Jurkat, Clone E6-1 (cell line): ENCODE measurements around the gene F2. TPM values are rescaled to one million over a fixed set of nuclear protein-coding genes. Genes with fewer than 3 reads are reported as not detected.
"Not testable (repeated sequence)": the region's sequence is repeated elsewhere in the genome, so short reads cannot be mapped to it uniquely, and the experiment has no call there.

ENCODE experiments used
- DNase-seq: peaks from one replicate; pipeline ENCODE4 v3.0.0-alpha.2; 2011; ENCODE audit warnings: low read depth, low spot score
- H3K4me3 ChIP-seq: 2 replicates; pipeline ENCODE4 v1.5.1; 2011; ENCODE audit warnings: mild to moderate bottlenecking, low read length, control low read depth, moderate library complexity
- polyA plus RNA-seq: library from polyadenylated mRNA; unstranded; fragments of >200 nt; gene quantifications from one replicate; pipeline ENCODE4 v1.2.1, GENCODE V29; 2012; ENCODE audit warnings: missing spikeins; ENCODE audit not compliant: insufficient read length, insufficient read depth

F2 gene
- not detected for polyA plus RNA-seq

DNA sequence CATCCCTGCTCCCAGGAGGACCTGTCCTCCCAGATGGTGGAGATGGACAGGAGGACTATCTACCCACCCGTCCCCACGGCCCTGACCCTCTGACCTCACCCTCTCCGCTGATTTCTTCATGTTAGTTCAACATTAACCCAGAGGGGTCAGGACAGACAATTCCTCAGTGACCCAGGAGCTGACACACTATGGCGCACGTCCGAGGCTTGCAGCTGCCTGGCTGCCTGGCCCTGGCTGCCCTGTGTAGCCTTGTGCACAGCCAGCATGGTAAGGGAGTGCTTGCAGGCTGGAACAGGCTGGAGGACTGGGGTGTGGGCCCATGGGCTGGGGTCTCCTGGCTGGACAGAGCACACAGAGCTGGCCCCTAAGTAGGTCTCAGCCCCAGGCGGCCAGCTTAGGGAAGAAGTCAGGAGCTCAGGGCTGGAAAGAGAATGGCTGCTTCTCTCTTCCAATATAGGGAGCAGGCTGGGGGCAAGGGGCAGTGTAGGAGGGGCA, at the start of gene F2:
Gene F2 (plus strand): TSS at position 166 of the 495 bp plus-strand sequence. CDS start 23 bp downstream, at position 189.
- H3K4me3 ChIP-seq = no peak within 1 kb of the TSS
- DNase-seq = no peak

DNA sequence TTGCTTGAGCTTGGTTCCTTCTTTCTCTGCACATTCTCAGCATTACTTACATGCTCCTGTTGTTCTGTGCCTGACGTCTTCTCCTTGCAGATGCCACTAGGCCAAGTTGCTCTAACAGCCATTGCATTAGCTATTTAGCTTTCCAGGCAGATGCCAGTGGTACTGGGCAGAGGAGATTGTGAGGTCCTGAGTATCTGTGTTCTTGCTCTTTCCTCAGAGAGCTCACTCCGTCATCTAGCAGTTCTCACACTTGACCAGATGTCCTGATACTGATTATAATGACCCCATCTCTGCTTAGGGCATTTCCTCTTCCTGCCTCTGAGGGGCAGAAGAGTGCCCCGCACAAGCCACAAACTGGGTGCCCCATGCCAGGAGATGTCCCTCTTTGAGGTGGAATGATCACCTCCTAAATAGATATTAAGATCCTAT, 49.3 kb upstream of the F2 start:
- no peak for DNase-seq
- H3K4me3 ChIP-seq = no peak overlapping the region

DNA sequence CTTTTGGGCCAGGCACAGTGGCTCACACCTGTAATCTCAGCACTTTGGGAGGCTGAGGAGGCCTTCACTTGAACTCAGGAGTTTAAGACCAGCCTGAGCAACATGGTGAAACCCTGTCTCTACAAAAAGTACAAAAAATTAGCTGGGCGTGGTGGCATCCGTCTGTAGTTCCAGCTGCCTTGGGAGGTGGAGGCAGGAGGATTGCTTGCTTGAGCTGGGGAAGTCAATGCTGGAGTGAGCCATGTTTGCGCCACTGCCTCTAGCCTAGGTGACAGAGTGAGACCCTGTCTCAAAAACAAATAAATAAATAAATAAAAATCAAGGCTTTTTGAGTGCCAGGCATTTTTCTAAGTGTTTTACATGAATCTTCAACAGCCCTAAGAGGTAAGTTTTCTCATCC, 48.5 kb upstream of the F2 start:
- DNase-seq = not testable (repeated sequence)

DNA sequence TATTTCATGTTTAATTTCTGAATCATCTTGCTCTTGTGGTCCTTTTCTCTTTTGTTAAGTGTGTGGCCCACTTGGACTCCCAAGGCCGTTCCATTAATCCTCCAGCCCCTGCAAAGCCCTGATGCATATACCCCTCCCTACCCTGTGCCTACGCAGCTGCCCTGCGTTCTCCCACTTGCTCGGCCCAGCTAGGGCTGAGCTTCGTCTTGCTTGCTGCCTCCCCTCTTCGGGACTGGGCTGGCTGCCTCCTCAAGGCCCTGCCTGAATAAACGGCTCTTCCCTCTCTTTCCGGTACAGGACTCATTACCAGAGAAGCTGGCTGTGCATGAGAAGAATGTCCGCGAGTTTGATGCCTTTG, 47.1 kb upstream of the F2 start:
- no peak for DNase-seq
- no peak overlapping the region for H3K4me3 ChIP-seq

More for the DNA sequence above, 48.5 kb upstream of the F2 start:
- peak overlapping the region; percentile 11 for H3K4me3 ChIP-seq

DNA sequence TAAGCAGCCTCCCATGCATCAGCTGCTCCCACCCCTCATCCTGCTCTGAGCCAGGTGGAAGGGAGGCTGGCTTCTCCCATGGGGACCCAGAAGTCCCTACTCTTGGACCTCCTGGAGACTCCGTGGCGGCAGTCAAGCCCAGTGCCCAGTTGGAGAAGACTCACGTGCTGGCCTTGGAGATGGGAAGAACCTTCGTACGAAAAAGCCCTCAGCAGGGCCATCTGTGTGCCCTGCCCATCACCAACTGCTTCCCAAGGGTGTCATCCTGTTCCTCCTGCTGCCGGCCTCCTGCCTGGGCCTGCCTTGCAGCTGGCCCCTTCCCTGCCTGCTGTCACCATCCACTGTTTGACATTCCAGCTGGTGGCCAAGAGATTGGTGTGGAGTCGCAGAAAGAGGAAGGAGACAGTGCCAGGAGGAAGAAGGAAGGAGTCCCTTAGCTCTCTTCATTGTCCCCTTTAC, 46.6 kb upstream of the F2 start:
- no peak for DNase-seq

DNA sequence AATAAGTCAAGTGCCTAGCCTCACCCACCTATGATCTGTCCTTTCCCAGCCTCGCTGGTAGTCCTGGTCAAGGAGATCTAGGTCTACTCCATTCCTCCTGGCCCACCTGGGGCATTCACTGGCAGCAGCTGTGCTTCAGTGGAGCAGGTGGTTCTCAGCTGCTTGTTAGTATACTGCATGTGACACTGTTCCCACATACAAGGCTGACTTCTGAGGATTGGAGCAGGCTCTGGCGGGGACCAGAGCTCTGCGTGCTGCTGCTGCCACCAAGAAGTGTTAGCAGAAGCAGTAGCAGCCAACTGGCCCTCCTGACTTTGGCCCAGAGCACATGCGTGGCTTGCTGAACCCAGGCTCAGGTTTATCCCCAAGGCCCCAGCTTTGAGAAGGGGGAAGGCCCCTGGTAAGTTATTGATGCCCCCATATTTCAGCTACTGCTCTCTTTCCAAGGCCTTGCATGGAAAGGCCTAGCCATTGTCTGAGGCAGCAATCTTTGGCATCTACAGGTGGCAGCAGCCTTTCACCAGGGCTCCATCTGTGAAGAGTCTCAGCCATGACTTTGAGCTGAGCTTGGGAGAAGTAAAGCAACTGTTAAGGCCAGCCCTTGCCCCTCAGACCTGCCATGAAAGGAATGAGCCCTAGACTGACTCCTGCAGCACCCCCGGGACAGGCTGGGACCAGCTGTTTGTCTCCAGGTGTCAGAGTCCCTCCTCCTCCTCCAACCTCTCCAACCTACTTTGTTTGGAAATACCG, 45.1 kb upstream of the F2 start:
- peak; percentile 41 for DNase-seq
- no peak overlapping the region for H3K4me3 ChIP-seq

More for the DNA sequence above, 46.6 kb upstream of the F2 start:
- no peak overlapping the region for H3K4me3 ChIP-seq

DNA sequence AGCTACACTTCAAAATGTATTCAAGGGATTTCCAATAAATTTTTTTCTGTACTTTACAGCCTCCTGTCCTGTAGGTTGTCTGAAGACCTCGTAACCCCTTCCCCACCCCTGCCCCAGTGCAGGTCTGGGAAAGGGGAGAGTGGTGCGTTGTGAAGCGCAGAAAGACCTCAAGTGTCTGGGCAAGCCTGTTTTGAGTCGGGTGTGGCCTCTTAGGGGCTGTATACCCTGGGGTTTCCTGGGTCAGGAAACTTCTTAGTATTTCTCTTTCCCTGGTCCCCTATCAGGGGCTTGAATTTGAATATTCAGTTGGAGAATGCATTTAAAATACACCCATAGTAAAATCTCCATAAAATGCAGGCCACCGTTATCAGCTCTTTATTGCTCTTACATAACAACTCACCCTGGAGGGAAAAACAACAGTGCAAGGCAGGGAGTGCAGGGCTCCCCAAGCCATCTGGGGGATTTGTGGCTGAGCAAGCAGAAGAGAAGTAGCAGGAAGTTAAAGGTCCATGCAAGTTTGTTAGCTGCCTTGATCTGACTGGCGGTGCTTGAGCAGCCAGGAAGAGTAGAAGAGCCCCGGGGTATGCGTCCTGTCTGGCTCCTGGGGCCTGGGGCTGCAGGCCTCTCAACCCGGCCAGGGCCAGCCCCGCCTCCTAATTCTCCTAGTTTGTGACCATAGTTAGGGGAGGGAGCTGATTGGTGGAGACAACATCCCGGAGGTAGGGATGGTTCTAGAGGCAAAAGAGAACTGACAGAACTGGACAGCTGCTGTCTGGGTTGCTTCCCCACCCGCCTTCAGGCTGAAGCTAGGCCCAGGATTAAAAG, 44.3 kb upstream of the F2 start:
- DNase-seq = peak; percentile 78
- H3K4me3 ChIP-seq = no peak overlapping the region

DNA sequence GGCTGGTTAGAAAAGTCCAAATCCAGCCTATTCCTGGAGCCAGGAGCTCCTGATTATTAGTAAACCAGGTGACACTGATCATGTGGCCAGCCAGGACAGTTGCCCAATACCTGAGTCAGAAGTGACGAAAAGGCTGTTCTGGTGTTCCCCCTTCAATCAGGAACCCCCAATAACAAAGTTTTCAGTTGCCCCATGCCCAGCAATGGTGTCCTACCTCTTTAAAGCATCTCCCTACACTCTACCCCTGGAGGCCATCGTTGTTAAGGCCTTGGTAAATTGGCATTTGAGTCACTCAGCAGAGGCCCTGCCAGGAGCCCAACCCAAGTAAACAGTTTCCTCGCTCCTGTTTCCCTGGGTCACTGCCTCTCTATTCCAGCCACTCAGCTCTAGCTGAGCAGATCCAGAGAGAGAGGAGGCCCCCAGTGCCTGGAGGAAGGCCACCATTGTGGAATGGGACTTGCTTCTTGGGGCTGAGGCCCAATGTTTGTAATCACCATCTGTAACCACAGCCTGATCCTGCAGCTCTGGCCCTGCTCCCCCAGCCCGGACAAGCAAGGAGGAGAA, 43.6 kb upstream of the F2 start:
- no peak for DNase-seq

DNA sequence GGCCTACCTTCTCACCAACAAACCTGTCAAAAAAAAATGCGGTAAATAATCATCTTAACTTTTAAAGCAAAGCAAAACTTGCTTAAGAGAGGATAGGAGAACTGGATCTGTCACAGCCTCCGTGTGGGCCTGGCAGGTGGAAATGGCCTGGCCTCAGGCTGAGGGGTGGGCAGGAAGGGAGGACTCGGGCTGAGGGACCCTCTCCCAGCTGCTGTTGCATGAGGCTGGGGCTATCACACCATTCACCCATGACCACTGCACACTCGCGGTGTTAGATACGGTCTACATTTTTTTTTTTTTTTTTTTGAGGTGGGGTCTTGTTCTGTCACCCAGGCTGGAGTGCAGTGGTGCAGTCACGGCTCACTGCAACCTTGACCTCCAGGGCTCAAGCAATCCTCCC, 43.1 kb upstream of the F2 start:
- DNase-seq = no peak
- H3K4me3 ChIP-seq = no peak overlapping the region

More for the DNA sequence above, 43.6 kb upstream of the F2 start:
- H3K4me3 ChIP-seq = no peak overlapping the region

DNA sequence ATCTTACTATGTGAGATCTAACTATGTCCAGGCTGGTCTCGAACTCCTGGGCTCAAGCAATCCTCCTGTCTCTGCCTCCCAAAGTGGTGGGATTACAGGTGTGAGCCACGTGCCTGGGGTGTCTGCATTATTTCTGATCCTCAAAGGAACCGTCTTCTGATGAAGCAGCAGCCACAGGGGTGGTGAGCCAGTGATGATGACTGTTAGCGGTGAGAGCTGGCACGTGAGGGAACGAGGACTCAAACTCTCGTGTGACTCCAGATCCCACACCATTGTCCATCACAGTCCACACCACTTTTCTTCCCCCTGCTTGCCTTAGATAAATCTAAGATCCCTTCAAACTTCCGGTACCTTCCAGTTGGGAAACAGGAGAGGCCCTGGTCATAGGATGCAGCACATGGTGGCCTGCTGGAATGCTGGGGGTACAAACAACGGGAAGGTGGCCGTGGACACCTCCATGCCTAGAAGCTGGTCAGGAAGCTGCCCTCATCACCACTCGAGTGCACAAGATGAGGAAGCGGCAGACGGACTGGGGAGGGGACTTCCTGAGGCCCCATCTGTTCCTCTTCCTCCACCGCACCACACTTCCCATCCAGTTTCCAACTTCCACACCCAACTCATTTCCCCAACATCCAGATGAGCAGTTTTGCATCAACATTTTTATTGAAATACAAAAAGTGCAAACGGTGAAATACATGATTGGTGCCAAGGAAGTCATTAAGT, 42.4 kb upstream of the F2 start:
- H3K4me3 ChIP-seq = no peak overlapping the region
- no peak for DNase-seq

DNA sequence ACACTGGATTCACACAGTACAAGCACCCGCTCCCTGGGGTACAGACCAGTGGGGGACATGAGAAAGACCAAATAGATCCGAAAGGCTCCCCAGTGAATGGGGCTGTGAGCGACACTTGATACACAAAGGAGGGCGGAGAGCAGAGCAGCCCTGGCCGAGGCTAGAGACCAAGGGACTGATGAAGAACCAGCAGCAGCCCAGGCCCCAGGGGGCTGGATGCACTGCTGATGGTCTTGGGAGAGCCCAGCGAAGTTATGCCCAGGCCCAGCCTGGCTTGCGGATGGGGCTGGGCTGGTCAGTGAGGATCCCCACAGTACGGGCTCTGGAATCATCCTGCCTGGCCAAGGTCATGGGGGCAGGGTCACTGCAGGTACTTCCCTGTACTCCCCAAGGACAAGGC, 41.8 kb upstream of the F2 start:
- H3K4me3 ChIP-seq = no peak overlapping the region
- no peak for DNase-seq

DNA sequence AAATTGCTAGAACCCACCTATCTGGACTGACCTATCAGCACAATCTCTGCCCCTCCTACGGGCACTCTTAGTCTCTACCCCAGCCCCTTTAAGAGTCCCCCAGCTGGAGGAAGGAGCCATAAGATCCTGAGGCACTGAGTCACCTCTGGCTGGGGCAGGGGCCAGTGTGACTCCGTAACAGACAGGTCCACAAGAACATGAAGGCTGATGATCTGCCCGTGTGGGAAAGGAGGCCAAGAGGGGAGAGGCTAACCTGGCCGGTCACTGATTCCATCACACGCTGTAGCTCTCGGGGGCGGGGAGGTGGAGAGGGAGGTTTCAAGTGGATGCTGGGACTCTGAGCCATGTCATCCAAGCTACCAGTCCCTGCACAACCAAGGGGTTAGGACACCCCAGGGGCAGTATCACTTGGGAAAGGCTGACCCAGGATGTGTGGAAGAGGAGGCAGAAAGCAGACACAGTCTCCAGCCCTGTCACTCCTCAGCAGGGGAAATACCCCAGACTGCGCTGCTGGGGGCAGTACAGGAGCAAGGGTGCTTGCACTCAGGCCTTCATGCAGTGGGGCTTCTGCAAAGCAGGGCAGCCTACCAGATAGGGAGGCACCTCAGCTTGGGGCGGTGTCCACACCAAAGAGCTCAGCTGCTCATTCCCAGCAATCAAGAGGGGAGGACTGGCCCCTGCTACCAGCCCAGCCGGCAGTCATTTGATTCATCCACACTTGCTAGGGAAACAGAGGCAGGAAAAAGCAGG, 40.8 kb upstream of the F2 start:
- H3K4me3 ChIP-seq = no peak overlapping the region
- DNase-seq = no peak

DNA sequence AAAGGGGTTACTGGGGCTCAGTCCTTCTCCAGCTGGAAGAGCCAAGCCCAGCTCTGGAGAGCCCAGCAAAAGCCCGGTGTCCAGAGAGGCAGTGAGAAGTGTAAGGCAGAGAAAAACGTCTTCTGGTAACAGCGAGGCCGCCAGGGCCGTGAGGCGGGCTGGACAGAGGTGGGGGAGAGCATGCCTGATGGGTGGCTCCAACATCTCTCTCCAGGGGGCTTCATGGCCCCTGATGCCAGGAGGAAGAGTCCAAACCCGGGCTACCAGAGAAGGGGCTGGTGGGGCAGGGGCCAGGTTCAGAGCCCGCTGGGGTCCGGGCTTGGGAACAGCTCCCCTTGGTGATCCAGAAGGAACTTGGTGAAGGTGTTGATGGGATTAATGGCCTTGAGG, 40.3 kb upstream of the F2 start:
- no peak for DNase-seq
- H3K4me3 ChIP-seq = no peak overlapping the region

DNA sequence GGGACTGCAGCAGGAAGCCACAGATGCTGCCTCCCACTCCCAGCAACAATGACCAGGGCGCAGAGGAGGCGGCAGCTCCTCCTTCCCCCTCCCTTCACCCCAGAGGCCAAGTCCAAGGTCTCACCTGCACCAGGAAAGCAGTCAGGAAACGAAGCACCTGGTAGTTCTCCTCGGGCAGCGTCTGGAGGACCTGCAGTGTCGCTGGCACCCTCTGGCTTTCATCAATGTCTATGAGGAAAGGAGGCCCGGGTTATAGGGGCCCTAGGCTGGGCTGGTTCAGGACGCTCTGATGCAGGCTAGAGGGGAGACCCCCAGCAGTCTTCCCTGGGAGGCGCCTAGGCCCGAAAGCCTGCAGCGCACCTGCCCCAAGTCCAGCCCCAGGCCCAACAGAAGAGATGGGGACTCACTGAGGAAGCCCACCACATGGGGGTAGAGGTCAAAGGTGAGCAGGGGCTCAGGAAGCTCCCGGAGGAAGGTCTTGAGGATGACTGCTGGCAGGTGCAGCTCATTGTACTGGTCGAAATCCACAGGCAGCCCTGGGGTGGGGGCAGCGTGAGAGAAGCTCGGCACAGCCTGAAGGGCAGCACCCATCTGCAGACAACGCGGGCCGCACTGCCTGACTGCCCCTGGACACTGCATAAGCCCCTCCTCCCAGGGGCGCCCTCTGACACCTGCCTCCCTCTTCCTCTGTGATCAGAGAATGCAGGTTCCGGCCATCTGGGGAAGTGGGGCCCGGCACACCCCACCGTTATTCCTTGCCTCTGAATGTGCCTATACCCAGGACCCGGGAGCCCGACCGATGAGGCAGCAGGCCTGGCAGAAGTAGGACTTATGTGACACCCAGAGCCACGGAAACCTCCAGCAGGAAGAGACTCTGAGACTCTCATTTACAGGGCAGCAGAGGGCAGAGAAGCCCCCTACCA, 39.5 kb upstream of the F2 start:
- no peak for DNase-seq
- no peak overlapping the region for H3K4me3 ChIP-seq

DNA sequence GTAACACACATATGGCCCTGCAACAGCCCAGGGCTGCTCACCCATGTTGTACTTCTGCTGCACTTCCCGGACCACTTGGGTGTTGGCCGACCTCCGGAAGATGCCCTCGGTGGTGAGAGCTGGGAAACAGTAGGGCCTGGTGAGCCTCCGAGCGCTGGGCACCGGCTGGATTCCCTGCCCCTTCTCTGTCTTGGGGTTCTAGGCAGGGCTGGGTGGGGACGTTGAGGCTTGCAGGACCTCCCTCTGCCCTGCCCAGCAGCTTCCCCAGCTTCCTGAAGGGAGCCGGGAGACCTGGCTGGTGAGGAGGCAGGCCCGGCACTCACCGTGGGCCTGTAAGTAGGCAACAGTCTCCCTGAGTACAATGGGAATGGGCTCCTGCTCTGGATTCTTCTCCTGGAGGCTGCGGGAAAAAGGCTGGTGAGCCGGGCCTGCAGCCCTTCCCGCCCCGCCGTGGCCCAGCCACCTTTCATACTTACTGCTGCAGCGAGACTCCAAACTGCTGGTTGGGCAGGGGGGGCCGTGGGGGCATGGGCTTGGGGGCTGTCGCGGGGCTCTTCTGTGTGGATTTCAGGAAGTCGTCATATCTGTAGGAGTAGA, 38.8 kb upstream of the F2 start:
- DNase-seq = no peak
- no peak overlapping the region for H3K4me3 ChIP-seq

DNA sequence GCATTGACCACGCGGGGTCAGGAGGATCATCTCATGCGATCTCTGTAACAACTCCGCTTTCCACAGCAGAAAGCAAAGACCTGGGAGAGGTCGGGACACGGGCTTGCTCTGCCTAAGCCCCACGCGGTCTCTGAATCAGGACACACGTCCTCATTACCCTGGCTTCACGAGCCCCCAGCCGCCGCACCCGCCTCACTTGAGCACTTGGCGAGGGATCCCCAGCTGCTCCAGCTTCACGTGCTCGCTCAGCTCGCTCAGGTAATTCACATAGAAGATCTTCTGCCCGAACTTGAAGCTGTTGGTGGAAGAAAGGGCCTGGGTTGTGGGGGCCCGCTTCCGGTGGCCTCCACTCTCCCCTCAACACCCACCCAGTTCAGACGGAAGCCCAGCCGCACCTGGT, 38.2 kb upstream of the F2 start:
- DNase-seq = no peak
- H3K4me3 ChIP-seq = no peak overlapping the region

DNA sequence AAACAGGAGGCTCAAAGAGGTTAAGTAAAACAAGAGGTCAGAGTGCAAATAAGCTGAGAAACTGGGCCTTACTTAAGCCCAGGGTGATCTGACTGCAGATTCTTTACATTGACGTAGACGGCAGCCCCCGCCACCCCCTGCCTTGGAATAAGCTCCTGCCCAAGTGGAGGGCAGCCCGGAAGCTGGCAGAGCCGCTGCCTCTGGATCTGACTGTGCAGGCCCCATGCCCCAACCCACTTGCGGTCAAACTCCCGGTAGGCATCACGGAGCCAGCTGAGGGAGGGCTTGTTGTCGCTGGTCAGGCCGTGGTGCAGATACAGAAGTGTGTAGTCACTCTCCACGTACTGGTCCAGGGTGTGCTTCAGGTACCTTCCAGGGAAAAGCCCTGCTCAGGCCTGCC, 37.2 kb upstream of the F2 start:
- no peak overlapping the region for H3K4me3 ChIP-seq
- DNase-seq = no peak
